ENCODE data around the gene PDE5A. TPM values are rescaled to one million over a fixed set of nuclear protein-coding genes. Genes with fewer than 3 reads are reported as not detected.

The PDE5A gene
- total and polyA plus RNA-seq, 2 donors (not counting 1 experiment from before 2014, with no cell fraction given), result 0.49 to 1.4 TPM

DNA sequence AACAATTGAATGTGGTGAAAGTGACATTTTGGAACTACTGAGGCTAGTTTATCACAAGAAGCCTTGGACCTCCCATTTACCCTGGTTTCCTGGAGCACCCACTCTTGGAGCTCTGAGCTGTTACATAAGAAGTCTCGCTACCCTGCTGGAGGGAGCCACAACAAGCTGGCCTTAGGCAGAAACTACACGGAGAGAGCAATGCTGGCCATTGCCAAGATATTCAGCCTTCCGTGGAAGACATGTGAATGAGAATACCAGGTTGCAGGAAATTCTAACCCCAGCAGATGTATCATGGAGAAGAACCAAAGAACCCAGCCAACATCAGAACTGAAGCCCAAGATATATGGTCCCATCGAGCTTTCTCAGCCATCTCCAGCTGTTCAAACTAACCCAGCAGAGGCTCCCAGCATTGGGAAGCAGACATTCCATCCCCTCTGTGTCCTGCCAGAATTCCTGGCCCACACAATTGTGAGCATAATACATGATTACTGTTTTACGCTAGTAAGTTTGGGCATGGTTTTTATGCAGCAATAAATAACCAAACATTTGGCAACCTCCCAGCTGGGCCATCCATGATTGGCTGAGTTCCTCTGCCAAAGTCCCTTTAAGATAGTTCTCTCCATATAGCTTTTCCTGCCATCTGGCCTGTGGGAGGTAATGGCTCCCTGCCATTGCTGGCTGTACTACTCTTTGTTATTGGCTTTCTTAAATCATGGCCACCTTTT is 17.9 kb upstream of the PDE5A start:
- Histone ChIP-seq H3K4me1 (ENCODE audit: control insufficient read depth in 2 of 2, insufficient read depth in 2 of 2, low read length in 2 of 2) (no peaks in the 10 kb centered on the region), H2AFZ (ENCODE audit: insufficient read depth, low read depth, low read length, poor library complexity, severe bottlenecking) (no peak overlapping the region), H3K4me2 (replicated peaks; ENCODE audit: low read depth, low read length, poor library complexity, severe bottlenecking) (no peak overlapping the region), H3K79me2 (ENCODE audit: control insufficient read depth, insufficient read depth, low read length) (no peaks in the 10 kb centered on the region), H3K27ac (ENCODE audit: low read length in 2 of 2) (no peak overlapping the region), H3K4me3 (ENCODE audit: control extremely low read depth in 1 of 5, extremely low read depth in 1 of 5, insufficient read depth in 1 of 5, low read depth in 2 of 5, low read length in 4 of 5) (no peak overlapping the region), H3K9ac (ENCODE audit: low read length) (no peak overlapping the region), H3K36me3 (replicated peaks in 1 of 2; ENCODE audit: control extremely low read depth in 1 of 2, control insufficient read depth in 1 of 2, extremely low read depth in 1 of 2, insufficient read depth in 2 of 2, low read length in 1 of 2) (no peaks in the 10 kb centered on the region), H3K9me3 (ENCODE audit: control extremely low read depth in 1 of 3, control insufficient read depth in 2 of 3, insufficient read depth in 1 of 3, low read length in 2 of 3) (no peaks in the 10 kb centered on the region), H4K20me1 (ENCODE audit: control insufficient read depth, insufficient read depth, low read length, poor library complexity, severe bottlenecking) (no peaks in the 10 kb centered on the region), H3K27me3 (replicated peaks in 1 of 4; ENCODE audit: control extremely low read depth in 1 of 4, control insufficient read depth in 3 of 4, insufficient read depth in 4 of 4, low read length in 3 of 4) (no peaks in the 10 kb centered on the region)
- POLR2A ChIA-PET, result no interaction called here
- CTCF ChIA-PET, result interaction anchor here (1.7 kb wide), 1 partner anchor 18 kb away, joined by 5 read pairs; the partner anchor contains the start of gene PDE5A
- no peak for TF ChIP-seq EZH2 (IDR thresholded peaks at IDR 0.05; ENCODE audit: borderline replicate concordance, insufficient read depth, low read depth, low read length, poor library complexity, severe bottlenecking)
- TF ChIP-seq, protein P1, sequence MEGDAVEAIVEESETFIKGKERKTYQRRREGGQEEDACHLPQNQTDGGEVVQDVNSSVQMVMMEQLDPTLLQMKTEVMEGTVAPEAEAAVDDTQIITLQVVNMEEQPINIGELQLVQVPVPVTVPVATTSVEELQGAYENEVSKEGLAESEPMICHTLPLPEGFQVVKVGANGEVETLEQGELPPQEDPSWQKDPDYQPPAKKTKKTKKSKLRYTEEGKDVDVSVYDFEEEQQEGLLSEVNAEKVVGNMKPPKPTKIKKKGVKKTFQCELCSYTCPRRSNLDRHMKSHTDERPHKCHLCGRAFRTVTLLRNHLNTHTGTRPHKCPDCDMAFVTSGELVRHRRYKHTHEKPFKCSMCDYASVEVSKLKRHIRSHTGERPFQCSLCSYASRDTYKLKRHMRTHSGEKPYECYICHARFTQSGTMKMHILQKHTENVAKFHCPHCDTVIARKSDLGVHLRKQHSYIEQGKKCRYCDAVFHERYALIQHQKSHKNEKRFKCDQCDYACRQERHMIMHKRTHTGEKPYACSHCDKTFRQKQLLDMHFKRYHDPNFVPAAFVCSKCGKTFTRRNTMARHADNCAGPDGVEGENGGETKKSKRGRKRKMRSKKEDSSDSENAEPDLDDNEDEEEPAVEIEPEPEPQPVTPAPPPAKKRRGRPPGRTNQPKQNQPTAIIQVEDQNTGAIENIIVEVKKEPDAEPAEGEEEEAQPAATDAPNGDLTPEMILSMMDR (IDR thresholded peaks at IDR 0.05), result no peak
- H3K4me1 Mint-ChIP-seq, result peaks cover 5% of the 10 kb centered on the region
- no peaks in the 10 kb centered on the region for H3K9me3 Mint-ChIP-seq (ENCODE audit: insufficient read depth)
- no peak overlapping the region for H3K27ac Mint-ChIP-seq
- intact Hi-C loops (cut with micrococcal nuclease), result no loop called here
- no peak overlapping the region for H3K4me3 Mint-ChIP-seq
- 86% methylated on average over 5 of the region's 5 CpGs for WGBS (ENCODE audit: insufficient coverage)
- ATAC-seq (ENCODE audit: low read depth) (no peak), DNase-seq (no peak)
- H3K27me3 Mint-ChIP-seq, result peaks cover 32% of the 10 kb centered on the region

DNA sequence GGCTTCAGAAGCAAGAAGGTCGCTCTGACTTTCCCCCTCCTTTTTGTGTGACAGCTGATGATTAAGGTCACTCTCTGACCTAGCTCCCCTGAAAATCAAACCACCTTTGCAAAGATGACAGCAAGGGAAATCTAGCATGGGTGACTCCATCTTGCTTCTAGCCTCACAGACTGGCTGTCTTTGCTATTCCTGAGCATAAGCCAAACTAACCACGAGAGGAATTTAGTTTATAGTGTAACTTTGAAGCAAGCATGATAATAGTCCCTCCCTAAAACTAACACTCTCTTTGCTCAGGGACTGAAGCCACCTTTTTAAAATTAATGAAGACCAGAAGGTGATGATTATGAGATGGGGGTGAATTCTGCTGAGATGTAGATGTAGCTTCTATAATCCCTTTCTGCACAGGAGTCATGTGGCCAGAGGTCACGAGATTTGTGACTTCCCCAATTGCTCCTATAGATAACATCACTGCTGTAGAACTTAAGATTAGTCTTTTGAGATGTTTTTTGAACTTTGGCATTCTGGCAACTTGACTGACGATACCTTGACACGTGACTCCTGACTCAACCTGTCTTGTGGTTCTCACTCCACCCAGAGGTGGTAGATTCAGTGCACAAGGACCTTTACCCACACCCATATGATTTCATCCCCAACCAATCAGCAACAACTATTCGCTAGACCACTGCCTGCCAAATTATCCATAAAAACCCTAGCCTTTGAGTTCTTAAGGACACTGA is 14.9 kb upstream of the PDE5A start:
- CTCF ChIA-PET, result no interaction called here
- peaks cover 19% of the 10 kb centered on the region for H3K27me3 Mint-ChIP-seq
- POLR2A ChIA-PET, result no interaction called here
- H3K9ac ChIP-seq (ENCODE audit: low read length), result no peak overlapping the region
- no peak overlapping the region for H3K4me2 ChIP-seq (replicated peaks; ENCODE audit: low read depth, low read length, poor library complexity, severe bottlenecking)
- no peak overlapping the region for H3K27ac Mint-ChIP-seq
- ATAC-seq (ENCODE audit: low read depth), result no peak
- no peak overlapping the region for H2AFZ ChIP-seq (ENCODE audit: insufficient read depth, low read depth, low read length, poor library complexity, severe bottlenecking)
- intact Hi-C loops (cut with micrococcal nuclease), result no loop called here
- H3K27ac ChIP-seq (ENCODE audit: low read length in 2 of 2), result no peak overlapping the region
- no peak overlapping the region for H3K4me3 ChIP-seq (ENCODE audit: control extremely low read depth in 1 of 5, extremely low read depth in 1 of 5, insufficient read depth in 1 of 5, low read depth in 2 of 5, low read length in 4 of 5)
- TF ChIP-seq, protein P1 (IDR thresholded peaks at IDR 0.05), result no peak
- TF ChIP-seq EZH2 (IDR thresholded peaks at IDR 0.05; ENCODE audit: borderline replicate concordance, insufficient read depth, low read depth, low read length, poor library complexity, severe bottlenecking), result no peak
- H3K4me3 Mint-ChIP-seq, result no peak overlapping the region
- H3K79me2 ChIP-seq (ENCODE audit: control insufficient read depth, insufficient read depth, low read length), result no peaks in the 10 kb centered on the region
- no peaks in the 10 kb centered on the region for H3K9me3 ChIP-seq (ENCODE audit: control extremely low read depth in 1 of 3, control insufficient read depth in 2 of 3, insufficient read depth in 1 of 3, low read length in 2 of 3)
- DNase-seq, result no peak
- no peaks in the 10 kb centered on the region for H3K4me1 ChIP-seq (ENCODE audit: control insufficient read depth in 2 of 2, insufficient read depth in 2 of 2, low read length in 2 of 2)
- 39% methylated on average over 3 of the region's 6 CpGs for WGBS (ENCODE audit: insufficient coverage)
- H3K4me1 Mint-ChIP-seq, result peaks cover 5% of the 10 kb centered on the region
- no peaks in the 10 kb centered on the region for H3K27me3 ChIP-seq (replicated peaks in 1 of 4; ENCODE audit: control extremely low read depth in 1 of 4, control insufficient read depth in 3 of 4, insufficient read depth in 4 of 4, low read length in 3 of 4)
- no peaks in the 10 kb centered on the region for H3K36me3 ChIP-seq (replicated peaks in 1 of 2; ENCODE audit: control extremely low read depth in 1 of 2, control insufficient read depth in 1 of 2, extremely low read depth in 1 of 2, insufficient read depth in 2 of 2, low read length in 1 of 2)
- H3K9me3 Mint-ChIP-seq (ENCODE audit: insufficient read depth), result no peaks in the 10 kb centered on the region
- H4K20me1 ChIP-seq (ENCODE audit: control insufficient read depth, insufficient read depth, low read length, poor library complexity, severe bottlenecking), result no peaks in the 10 kb centered on the region
